HG02678 (cell line): ENCODE measurements around the gene AK9.

Experiments used
- ATAC-seq: cut with Tn5 transposase; IDR thresholded peaks from one replicate; pipeline ENCODE4 v1.9.1; 2021; ENCODE audit warnings: mild to moderate bottlenecking, moderate library complexity; ENCODE audit not compliant: unreplicated experiment

The AK9 gene

DNA sequence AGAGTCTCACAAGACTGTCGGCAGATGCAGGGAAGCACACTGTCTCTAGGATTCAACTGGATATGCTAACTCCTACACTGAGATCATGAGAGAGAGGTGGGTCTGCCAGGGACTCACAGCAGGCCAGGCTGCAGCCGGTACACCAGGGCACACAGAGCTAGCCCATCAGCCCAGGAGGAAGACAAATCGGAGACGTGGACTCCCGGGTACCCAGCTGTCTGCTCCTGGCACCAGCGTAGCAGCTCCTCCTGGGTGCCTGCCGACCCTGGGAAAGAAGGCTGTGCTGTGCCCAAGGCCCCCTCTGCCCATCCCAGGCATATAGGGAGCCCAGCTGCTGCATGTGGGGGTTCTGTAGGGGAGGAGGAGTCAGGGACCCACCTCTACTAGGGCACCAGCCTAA is 242.4 kb downstream of the AK9 start:
- no peak for ATAC-seq

DNA sequence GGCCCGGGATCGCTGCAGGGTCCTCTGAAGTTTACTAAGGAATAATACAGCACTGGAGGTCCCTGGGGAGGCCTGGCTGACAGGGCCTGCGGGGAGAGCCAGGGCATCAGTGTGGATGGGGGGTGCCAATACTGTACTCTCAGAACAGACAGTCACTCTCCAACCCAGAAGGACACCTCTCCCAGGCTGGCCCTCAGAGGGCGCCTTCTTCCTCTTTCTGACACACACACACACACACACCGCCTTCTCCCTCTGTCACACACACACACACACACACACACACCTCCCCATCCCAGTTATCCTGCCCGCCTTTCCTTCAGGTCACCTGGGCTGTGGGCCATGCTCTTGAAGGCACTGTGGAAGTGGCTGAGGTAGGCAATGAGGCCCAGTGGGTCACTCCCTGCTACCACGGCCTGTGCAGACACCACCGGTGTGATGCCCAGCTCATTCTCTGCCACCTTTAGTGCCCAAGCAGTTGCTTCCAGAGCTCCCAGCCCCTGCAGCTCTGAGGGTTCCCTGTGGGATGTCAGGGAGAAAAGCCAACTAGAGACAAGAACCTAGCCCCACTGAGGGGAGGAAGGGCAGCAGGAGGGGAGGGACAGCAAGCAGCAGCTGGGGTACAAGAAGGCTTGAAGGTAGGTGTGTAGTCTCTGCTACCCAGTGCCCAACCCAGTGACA is 243.0 kb downstream of the AK9 start:
- no peak for ATAC-seq

DNA sequence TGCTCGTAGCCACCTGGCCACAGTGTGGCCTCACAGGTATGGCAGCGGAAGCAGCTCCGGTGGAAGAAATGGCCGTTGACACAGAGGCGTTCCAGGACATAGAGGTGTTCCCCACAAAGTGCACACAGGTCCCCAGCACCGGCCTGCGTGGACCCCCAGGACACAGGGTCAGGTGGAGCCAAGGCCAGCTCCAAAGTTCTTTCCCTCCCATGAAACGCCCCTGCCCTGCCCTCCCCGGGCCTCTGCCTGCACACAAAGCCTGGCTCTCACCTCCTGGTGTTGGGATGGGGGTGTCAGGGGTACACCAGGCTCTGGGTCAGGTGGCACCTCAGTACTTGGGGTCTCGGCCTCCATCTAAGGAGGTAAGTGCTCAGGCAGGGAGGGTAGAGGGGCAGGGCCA is 243.9 kb downstream of the AK9 start:
- no peak for ATAC-seq

DNA sequence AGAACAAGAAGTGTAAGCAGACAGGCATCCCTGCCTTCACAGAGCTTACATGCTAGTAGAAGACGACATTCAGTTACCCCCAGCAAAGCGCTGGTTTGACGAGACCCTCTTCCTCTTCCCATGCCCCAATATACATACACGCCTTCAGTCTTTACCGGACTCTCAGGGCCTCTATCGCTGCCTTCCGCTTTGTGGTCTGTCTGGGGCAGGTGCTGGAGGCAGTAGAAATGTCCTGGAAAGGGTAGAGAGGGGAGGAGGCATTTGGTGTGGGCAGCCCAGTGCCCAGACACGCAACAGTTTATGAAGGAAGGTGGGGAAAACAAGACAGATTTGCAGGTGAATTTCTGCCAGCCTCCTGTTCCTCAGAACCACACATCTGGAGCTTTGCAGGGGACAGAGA is 244.5 kb downstream of the AK9 start:
- ATAC-seq = no peak

DNA sequence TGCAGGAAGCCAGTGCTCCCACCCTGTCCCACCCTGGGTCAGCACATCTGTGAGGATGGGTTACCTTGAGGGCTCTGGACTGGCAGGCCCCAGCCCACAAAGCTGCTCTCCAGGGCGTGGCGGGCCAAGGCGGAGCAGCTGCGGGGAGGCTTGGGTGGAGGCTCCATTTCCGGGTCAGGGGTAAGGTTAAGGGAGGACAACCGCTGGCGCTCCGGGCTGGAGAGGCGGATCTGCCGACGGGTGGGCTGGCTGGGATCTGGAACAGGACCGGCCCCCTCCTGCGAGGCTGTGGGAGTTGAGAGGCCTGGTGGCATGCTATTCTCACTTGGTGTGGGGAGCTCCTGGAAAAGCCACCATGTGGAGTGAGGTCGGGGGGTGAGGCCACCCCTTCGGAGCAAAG is 244.9 kb downstream of the AK9 start:
- ATAC-seq = no peak

DNA sequence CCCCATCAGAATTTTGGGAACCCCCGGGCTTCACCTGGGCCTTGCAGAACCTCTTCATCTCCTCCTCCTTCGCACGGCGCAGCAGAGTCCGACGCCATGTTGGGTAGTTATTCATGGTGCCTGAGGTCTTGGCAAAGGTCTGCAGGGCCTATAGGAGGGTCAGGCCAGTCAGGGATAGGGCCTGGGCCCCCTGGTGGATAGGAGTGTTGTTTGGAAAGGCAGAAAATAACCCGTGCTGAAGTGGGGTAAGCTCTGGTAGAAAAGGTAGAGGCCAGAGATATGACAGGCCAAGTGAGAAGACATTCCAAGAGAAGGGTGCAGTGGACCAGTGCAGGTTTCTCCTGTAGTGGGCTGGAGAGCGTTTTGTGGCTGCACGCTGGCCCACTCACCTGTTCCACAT is 245.6 kb downstream of the AK9 start:
- ATAC-seq = no peak

DNA sequence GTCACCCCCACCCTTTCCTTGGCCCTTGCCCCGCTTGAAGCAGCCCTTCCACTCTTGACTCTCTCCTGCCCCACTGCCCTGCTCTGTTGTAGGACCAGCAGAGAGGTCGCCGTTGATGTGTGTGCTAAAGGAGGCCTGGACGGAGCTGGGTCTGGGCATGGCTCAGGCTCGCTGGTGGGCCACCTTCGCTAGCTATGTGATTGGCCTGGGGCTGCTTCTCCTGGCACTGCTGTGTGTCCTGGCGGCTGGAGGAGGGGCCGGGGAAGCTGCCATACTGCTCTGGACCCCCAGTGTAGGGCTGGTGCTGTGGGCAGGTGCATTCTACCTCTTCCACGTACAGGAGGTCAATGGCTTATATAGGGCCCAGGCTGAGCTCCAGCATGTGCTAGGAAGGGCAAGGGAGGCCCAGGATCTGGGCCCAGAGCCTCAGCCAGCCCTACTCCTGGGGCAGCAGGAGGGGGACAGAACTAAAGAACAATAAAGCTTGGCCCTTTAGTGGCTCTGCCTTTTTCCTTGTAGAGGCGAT is 247.5 kb downstream of the AK9 start:
- no peak for ATAC-seq
